CD4-positive, CD25-positive, alpha-beta regulatory T cell (primary cell): ENCODE data around the gene COG4. TPM values are rescaled to one million over a fixed set of nuclear protein-coding genes. Genes with fewer than 3 reads are reported as not detected.

Source experiments
- ATAC-seq, 2 donors: fragments of 150-1000 bp; cut with Tn5 transposase; one replicate each; pipeline ENCODE4 v1.10.0; 2021; ENCODE audit warnings: low read depth in 2 of 2, moderate number of reproducible peaks in 2 of 2, moderate library complexity in 1 of 2
- DNase-seq, 3 donors: peaks; one replicate each; pipeline versions ENCODE4 v3.0.0 to v3.0.0-alpha.2; 2012 to 2022; ENCODE audit warnings: mixed read lengths in 1 of 3
- H3K27ac ChIP-seq: one replicate; pipeline ENCODE4 v1.7.0; 2013; ENCODE audit warnings: mild to moderate bottlenecking, low read length; ENCODE audit not compliant: insufficient read depth, poor library complexity, severe bottlenecking
- H3K27me3 ChIP-seq: one replicate; pipeline ENCODE4 v1.7.0; 2013; ENCODE audit warnings: low read length; ENCODE audit not compliant: control insufficient read depth, insufficient read depth
- H3K36me3 ChIP-seq: one replicate; pipeline ENCODE4 v1.7.0; 2013; ENCODE audit warnings: mild to moderate bottlenecking, low read length, moderate library complexity; ENCODE audit not compliant: control insufficient read depth, insufficient read depth
- H3K4me1 ChIP-seq: 2 replicates; pipeline ENCODE4 v1.7.0; 2013; ENCODE audit warnings: mild to moderate bottlenecking, low read length; ENCODE audit not compliant: insufficient read depth, control insufficient read depth, poor library complexity, severe bottlenecking
- H3K4me3 ChIP-seq: one replicate; pipeline ENCODE4 v1.7.0; 2013; ENCODE audit warnings: low read depth, mild to moderate bottlenecking, low read length, moderate library complexity
- H3K9me3 ChIP-seq, 2 experiments: 1 replicate in 1 of 2; 2 replicates in 1 of 2; pipeline ENCODE4 v1.7.0; 2013; ENCODE audit warnings: low read length in 2 of 2, mild to moderate bottlenecking in 1 of 2, moderate library complexity in 1 of 2; ENCODE audit not compliant: control insufficient read depth in 2 of 2
- H3K27ac Mint-ChIP-seq, 3 donors: one replicate each; pipeline ENCODE4 v1.8.0; 2020 to 2022; ENCODE audit warnings: mild to moderate bottlenecking in 3 of 3, mixed read lengths in 3 of 3, moderate library complexity in 2 of 3
- H3K27me3 Mint-ChIP-seq: one replicate; pipeline ENCODE4 v1.8.0; 2022; ENCODE audit warnings: mild to moderate bottlenecking, mixed read lengths
- H3K36me3 Mint-ChIP-seq: one replicate; pipeline ENCODE4 v1.8.0; 2020; ENCODE audit warnings: mixed read lengths
- H3K4me1 Mint-ChIP-seq, 4 donors: one replicate each; pipeline ENCODE4 v1.8.0; 2020 to 2022; ENCODE audit warnings: mixed read lengths in 4 of 4, mild to moderate bottlenecking in 1 of 4
- H3K4me3 Mint-ChIP-seq, 4 donors: one replicate each; pipeline ENCODE4 v1.8.0; 2020 to 2022; ENCODE audit warnings: mild to moderate bottlenecking in 4 of 4, mixed read lengths in 4 of 4, moderate library complexity in 3 of 4
- H3K9me3 Mint-ChIP-seq, 7 donors: one replicate each; pipeline ENCODE4 v1.8.0; 2020 to 2022; ENCODE audit warnings: mixed read lengths in 7 of 7, mild to moderate bottlenecking in 3 of 7, moderate library complexity in 2 of 7
- polyA plus RNA-seq, 4 donors: library from polyadenylated mRNA; unstranded; fragments of 300-500 nt; fragmentation: Illumina TruSeq; gene quantifications; one replicate each; pipeline ENCODE4 v1.2.3, GENCODE V29; 2021
- total RNA-seq: library from RNA; stranded (reverse); gene quantifications from one replicate; pipeline ENCODE4 v1.2.3, GENCODE V29; 2022

Gene COG4
- total and polyA plus RNA-seq, 5 donors from 2014 or later, result 37.5 to 73.2 (median 49.1) TPM

GRCh38 chr16:70565053-70565452 lies 41.7 kb upstream of the COG4 start:
- Mint-ChIP-seq H3K9me3 (peaks cover 0 to 1% (median 0%) of the 10 kb centered on the region in 7 donors), H3K4me1 (peaks cover 0 to 8% (median 0%) of the 10 kb centered on the region in 4 donors), H3K27me3 (no peaks in the 10 kb centered on the region), H3K27ac (peak overlapping the region in 2 of 3 donors; percentile 20 to 26), H3K4me3 (no peak overlapping the region), H3K36me3 (peaks cover 54% of the 10 kb centered on the region)
- Histone ChIP-seq H3K9me3 (no peaks in the 10 kb centered on the region), H3K27me3 (no peaks in the 10 kb centered on the region), H3K27ac (no peak overlapping the region), H3K4me3 (no peak overlapping the region), H3K4me1 (no peaks in the 10 kb centered on the region), H3K36me3 (peaks cover 100% of the 10 kb centered on the region)
- DNase-seq (no peak), ATAC-seq (no peak)

- peaks cover 0 to 8% (median 0%) of the 10 kb centered on the region in 4 donors for H3K4me1 Mint-ChIP-seq
- peaks cover 49% of the 10 kb centered on the region for H3K36me3 Mint-ChIP-seq
- H3K9me3 Mint-ChIP-seq, result peaks cover 0 to 1% (median 0%) of the 10 kb centered on the region in 7 donors
- DNase-seq (no peak), ATAC-seq (no peak)
- H3K36me3 ChIP-seq, result peaks cover 100% of the 10 kb centered on the region
- H3K27me3 ChIP-seq, result no peaks in the 10 kb centered on the region
- peaks cover 2% of the 10 kb centered on the region for H3K4me1 ChIP-seq
- H3K4me3 ChIP-seq, result no peak overlapping the region
- no peak overlapping the region for H3K27ac Mint-ChIP-seq
- H3K9me3 ChIP-seq, result no peaks in the 10 kb centered on the region
- no peak overlapping the region for H3K27ac ChIP-seq
- H3K27me3 Mint-ChIP-seq, result no peaks in the 10 kb centered on the region
- H3K4me3 Mint-ChIP-seq, result no peak overlapping the region
Observed at GRCh38 chr16:70563636-70564035, 40.3 kb upstream of the COG4 start.

- H3K27me3 Mint-ChIP-seq, result no peaks in the 10 kb centered on the region
- peaks cover 2% of the 10 kb centered on the region for H3K4me1 ChIP-seq
- DNase-seq (no peak), ATAC-seq (no peak)
- H3K4me1 Mint-ChIP-seq, result peaks cover 0 to 8% (median 3%) of the 10 kb centered on the region in 4 donors
- peaks cover 100% of the 10 kb centered on the region for H3K36me3 ChIP-seq
- H3K4me3 Mint-ChIP-seq, result no peak overlapping the region
- no peak overlapping the region for H3K27ac ChIP-seq
- no peak overlapping the region for H3K27ac Mint-ChIP-seq
- no peaks in the 10 kb centered on the region for H3K9me3 ChIP-seq
- H3K27me3 ChIP-seq, result no peaks in the 10 kb centered on the region
- peaks cover 47% of the 10 kb centered on the region for H3K36me3 Mint-ChIP-seq
- peaks cover 0 to 1% (median 0%) of the 10 kb centered on the region in 7 donors for H3K9me3 Mint-ChIP-seq
- no peak overlapping the region for H3K4me3 ChIP-seq
Observed at GRCh38 chr16:70561623-70562022, 38.3 kb upstream of the COG4 start.

GRCh38 chr16:70556063-70556462 lies 32.7 kb upstream of the COG4 start:
- ATAC-seq, result no peak

GRCh38 chr16:70553645-70554044 lies 30.3 kb upstream of the COG4 start:
- Mint-ChIP-seq H3K36me3 (peaks cover 66% of the 10 kb centered on the region), H3K4me3 (no peak overlapping the region), H3K27me3 (no peaks in the 10 kb centered on the region), H3K9me3 (no peaks in the 10 kb centered on the region), H3K27ac (peak overlapping the region in 2 of 3 donors; percentile 31 to 97), H3K4me1 (peaks cover 12 to 21% (median 16%) of the 10 kb centered on the region in 4 donors)
- Histone ChIP-seq H3K27me3 (no peaks in the 10 kb centered on the region), H3K4me1 (no peaks in the 10 kb centered on the region), H3K9me3 (no peaks in the 10 kb centered on the region), H3K36me3 (peaks cover 96% of the 10 kb centered on the region), H3K4me3 (no peak overlapping the region), H3K27ac (no peak overlapping the region)
- ATAC-seq, result no peak
- no peak for DNase-seq

More at GRCh38 chr16:70556063-70556462, 32.7 kb upstream of the COG4 start:
- Mint-ChIP-seq H3K9me3 (no peaks in the 10 kb centered on the region), H3K36me3 (peaks cover 49% of the 10 kb centered on the region), H3K4me1 (peaks cover 8 to 10% (median 9%) of the 10 kb centered on the region in 4 donors), H3K4me3 (no peak overlapping the region), H3K27me3 (no peaks in the 10 kb centered on the region), H3K27ac (peak overlapping the region in 1 of 3 donors; percentile 75)
- Histone ChIP-seq H3K27me3 (no peaks in the 10 kb centered on the region), H3K4me3 (no peak overlapping the region), H3K36me3 (peaks cover 98% of the 10 kb centered on the region), H3K4me1 (peaks cover 2% of the 10 kb centered on the region), H3K27ac (no peak overlapping the region), H3K9me3 (no peaks in the 10 kb centered on the region)
- DNase-seq, result no peak

GRCh38 chr16:70552675-70553074 lies 29.3 kb upstream of the COG4 start:
- Mint-ChIP-seq H3K4me1 (peaks cover 11 to 29% (median 17%) of the 10 kb centered on the region in 4 donors), H3K4me3 (no peak overlapping the region), H3K9me3 (no peaks in the 10 kb centered on the region), H3K36me3 (peaks cover 71% of the 10 kb centered on the region), H3K27me3 (no peaks in the 10 kb centered on the region), H3K27ac (no peak overlapping the region)
- H3K27me3 ChIP-seq, result no peaks in the 10 kb centered on the region
- no peak for ATAC-seq
- peaks cover 96% of the 10 kb centered on the region for H3K36me3 ChIP-seq
- H3K4me1 ChIP-seq, result no peaks in the 10 kb centered on the region
- no peak for DNase-seq
- no peak overlapping the region for H3K27ac ChIP-seq
- no peaks in the 10 kb centered on the region for H3K9me3 ChIP-seq
- no peak overlapping the region for H3K4me3 ChIP-seq

GRCh38 chr16:70551788-70552187 lies 28.4 kb upstream of the COG4 start:
- no peaks in the 10 kb centered on the region for H3K4me1 ChIP-seq
- Mint-ChIP-seq H3K4me3 (no peak overlapping the region), H3K4me1 (peaks cover 9 to 29% (median 17%) of the 10 kb centered on the region in 4 donors), H3K27me3 (no peaks in the 10 kb centered on the region), H3K9me3 (no peaks in the 10 kb centered on the region), H3K36me3 (peaks cover 62% of the 10 kb centered on the region), H3K27ac (peak overlapping the region in 2 of 3 donors; percentile 38 to 55)
- H3K9me3 ChIP-seq, result no peaks in the 10 kb centered on the region
- H3K27ac ChIP-seq, result no peak overlapping the region
- ATAC-seq, result no peak
- H3K27me3 ChIP-seq, result no peaks in the 10 kb centered on the region
- H3K4me3 ChIP-seq, result no peak overlapping the region
- H3K36me3 ChIP-seq, result peaks cover 94% of the 10 kb centered on the region
- no peak for DNase-seq

GRCh38 chr16:70550082-70550481 lies 26.7 kb upstream of the COG4 start:
- no peaks in the 10 kb centered on the region for H3K9me3 ChIP-seq
- no peaks in the 10 kb centered on the region for H3K9me3 Mint-ChIP-seq
- no peak for ATAC-seq
- H3K36me3 Mint-ChIP-seq, result peaks cover 50% of the 10 kb centered on the region
- no peak overlapping the region for H3K4me3 ChIP-seq
- DNase-seq, result no peak
- H3K27ac Mint-ChIP-seq, result peak overlapping the region; percentile 32 to 77 (median 61)
- peaks cover 5 to 29% (median 20%) of the 10 kb centered on the region in 4 donors for H3K4me1 Mint-ChIP-seq
- no peak overlapping the region for H3K27ac ChIP-seq
- H3K27me3 Mint-ChIP-seq, result no peaks in the 10 kb centered on the region
- no peaks in the 10 kb centered on the region for H3K4me1 ChIP-seq
- H3K27me3 ChIP-seq, result no peaks in the 10 kb centered on the region
- no peak overlapping the region for H3K4me3 Mint-ChIP-seq
- peaks cover 92% of the 10 kb centered on the region for H3K36me3 ChIP-seq
